HCT116 (cell line): Measurements from ENCODE around the gene S100A1. TPM values are rescaled to one million over a fixed set of nuclear protein-coding genes. Genes with fewer than 3 reads are reported as not detected.

ENCODE experiments used
- ATAC-seq: fragments of 200-7000 bp; cut with Tn5 transposase; 2 replicates; pipeline ENCODE4 v1.9.1; 2020; ENCODE audit warnings: mild to moderate bottlenecking, moderate library complexity
- BruUV-seq: library from RNA; stranded (reverse); fragments of 400-500 nt; replicated peaks from 2 replicates; lab custom pipeline; 2021; lab: Mats Ljungman, UMichigan
- CTCF ChIA-PET: fragments of 300-600 bp; sonication (Branson Sonifier 250); formaldehyde crosslinking; loops from one replicate; lab custom pipeline; 2021; ENCODE audit warnings: antibody characterized with exemption; lab: Charles Lee
- POLR2A ChIA-PET: fragments of 300-600, 350-600 bp; sonication (Branson Sonifier 250); formaldehyde crosslinking; loops from one replicate; lab custom pipeline; 2021; ENCODE audit warnings: antibody characterized with exemption; lab: Charles Lee
- RAD21 ChIA-PET, 2 experiments: fragments of 300-600 bp; sonication (Branson Sonifier 250); formaldehyde crosslinking; loops; one replicate each; lab custom pipeline; 2023; ENCODE audit warnings: low total read pairs in 2 of 2; ENCODE audit not compliant: uncharacterized antibody in 2 of 2, unreplicated experiment in 2 of 2, low non-redundant PET in 1 of 2; lab: Charles Lee
- DNase-seq: peaks from one replicate; pipeline ENCODE4 v3.0.0-alpha.2; 2010; ENCODE audit warnings: low read depth, low spot score
- H2AFZ ChIP-seq: fragments of 200-600 bp; shearing (Covaris generic), sonication (generic); 2 replicates; pipeline ENCODE4 v1.6.1; 2017; ENCODE audit warnings: low read depth, mixed run types, mixed read lengths, antibody characterized with exemption, low read length; ENCODE audit not compliant: poor library complexity, severe bottlenecking
- H3K27ac ChIP-seq: 2 replicates; pipeline ENCODE4 v1.5.1; 2012; ENCODE audit warnings: low read depth, low read length
- H3K27me3 ChIP-seq: fragments of 200-600 bp; sonication (generic); 2 replicates; pipeline ENCODE4 v1.6.1; 2016; ENCODE audit warnings: mixed run types, low read length, mixed read lengths; ENCODE audit not compliant: insufficient read depth
- H3K36me3 ChIP-seq, 2 experiments: fragments of 200-500 bp in 1 of 2; fragments of 200-600 bp in 1 of 2; sonication (Bioruptor generic) in 1 of 2; sonication (generic) in 1 of 2; 2 replicates each; pipeline versions ENCODE4 v1.5.1 to v1.6.1; 2014 to 2016; ENCODE audit warnings: low read length in 2 of 2, inconsistent platforms in 1 of 2, mixed read lengths in 1 of 2, mixed run types in 1 of 2; ENCODE audit not compliant: insufficient read depth in 2 of 2, control insufficient read depth in 1 of 2
- H3K4me1 ChIP-seq, 2 experiments: fragments of 200-600 bp in 1 of 2; sonication (generic) in 1 of 2; 2 replicates each; pipeline versions ENCODE4 v1.5.1 to v1.6.1; 2012 to 2017; ENCODE audit warnings: low read length in 2 of 2, inconsistent platforms in 1 of 2, mild to moderate bottlenecking in 1 of 2, mixed read lengths in 1 of 2, mixed run types in 1 of 2, moderate library complexity in 1 of 2; ENCODE audit not compliant: insufficient read depth in 2 of 2, control insufficient read depth in 1 of 2
- H3K4me2 ChIP-seq: fragments of 200-600 bp; sonication (generic); 2 replicates; pipeline ENCODE4 v1.6.1; 2017; ENCODE audit warnings: mixed run types, low read length, mixed read lengths
- H3K4me3 ChIP-seq, 2 experiments: fragments of 200-600 bp in 1 of 2; sonication (generic) in 1 of 2; replicated peaks in 1 of 2; 2 replicates each; pipeline ENCODE4 v1.5.1; 2011 to 2016; ENCODE audit warnings: low read length in 2 of 2, control low read depth in 1 of 2, low read depth in 1 of 2, mild to moderate bottlenecking in 1 of 2, mixed read lengths in 1 of 2, mixed run types in 1 of 2
- H3K79me2 ChIP-seq: fragments of 200-600 bp; sonication (generic); 2 replicates; pipeline ENCODE4 v1.6.1; 2017; ENCODE audit warnings: mild to moderate bottlenecking, mixed run types, low read length, moderate library complexity, mixed read lengths; ENCODE audit not compliant: insufficient read depth
- H3K9ac ChIP-seq: fragments of 200-600 bp; sonication (generic); 2 replicates; pipeline ENCODE4 v1.6.1; 2016; ENCODE audit warnings: low read length, mixed read lengths
- H3K9me2 ChIP-seq: fragments of 200-600 bp; sonication (generic), shearing (Covaris generic); 2 replicates; pipeline ENCODE4 v1.6.1; 2017; ENCODE audit warnings: mixed run types, mild to moderate bottlenecking, moderate library complexity; ENCODE audit not compliant: insufficient read depth
- H3K9me3 ChIP-seq, 2 experiments: fragments of 200-500 bp in 1 of 2; fragments of 200-600 bp in 1 of 2; sonication (Bioruptor generic) in 1 of 2; sonication (generic) in 1 of 2; 2 replicates each; pipeline ENCODE4 v1.6.1; 2014 to 2017; ENCODE audit warnings: low read length in 2 of 2, mixed read lengths in 2 of 2, inconsistent platforms in 1 of 2, low read depth in 1 of 2, mild to moderate bottlenecking in 1 of 2, mixed run types in 1 of 2, moderate library complexity in 1 of 2; ENCODE audit not compliant: control insufficient read depth in 1 of 2, insufficient read depth in 1 of 2
- H4K20me1 ChIP-seq: fragments of 200-600 bp; sonication (generic), shearing (Covaris generic); 2 replicates; pipeline ENCODE4 v1.6.1; 2017; ENCODE audit warnings: mixed run types, mild to moderate bottlenecking, moderate library complexity; ENCODE audit not compliant: insufficient read depth
- CBX3 ChIP-seq: IDR thresholded peaks from 2 replicates; pipeline ENCODE4 v1.6.1; 2012; ENCODE audit warnings: low read depth
- POLR2AphosphoS5 ChIP-seq: IDR thresholded peaks from 2 replicates; pipeline ENCODE4 v1.6.1; 2011; ENCODE audit warnings: mild to moderate bottlenecking, low read depth, low read length, moderate library complexity
- intact Hi-C: fragments of 100-400 bp; cut with micrococcal nuclease; formaldehyde crosslinking; loops from 2 replicates; pipeline ENCODE4 v1.10.0; 2022
- total RNA-seq: library from RNA; stranded (reverse); gene quantifications from one replicate; pipeline ENCODE4 v1.2.1, GENCODE V29; 2021; ENCODE audit not compliant: unreplicated experiment
- TF ChIP-seq, protein P1 (sequence below): IDR thresholded peaks from 2 replicates; pipeline ENCODE4 v1.6.1; 2012; ENCODE audit warnings: low read depth
- TF ChIP-seq, protein P2 (sequence below): IDR thresholded peaks from 2 replicates; pipeline ENCODE4 v1.6.1; 2012

S100A1 gene
- total RNA-seq, 1 experiment from 2014 or later = 0.30 TPM

GRCh38 chr1:153610811-153611301 is 17.4 kb upstream of the S100A1 start (continued):
- TF ChIP-seq, protein P1, sequence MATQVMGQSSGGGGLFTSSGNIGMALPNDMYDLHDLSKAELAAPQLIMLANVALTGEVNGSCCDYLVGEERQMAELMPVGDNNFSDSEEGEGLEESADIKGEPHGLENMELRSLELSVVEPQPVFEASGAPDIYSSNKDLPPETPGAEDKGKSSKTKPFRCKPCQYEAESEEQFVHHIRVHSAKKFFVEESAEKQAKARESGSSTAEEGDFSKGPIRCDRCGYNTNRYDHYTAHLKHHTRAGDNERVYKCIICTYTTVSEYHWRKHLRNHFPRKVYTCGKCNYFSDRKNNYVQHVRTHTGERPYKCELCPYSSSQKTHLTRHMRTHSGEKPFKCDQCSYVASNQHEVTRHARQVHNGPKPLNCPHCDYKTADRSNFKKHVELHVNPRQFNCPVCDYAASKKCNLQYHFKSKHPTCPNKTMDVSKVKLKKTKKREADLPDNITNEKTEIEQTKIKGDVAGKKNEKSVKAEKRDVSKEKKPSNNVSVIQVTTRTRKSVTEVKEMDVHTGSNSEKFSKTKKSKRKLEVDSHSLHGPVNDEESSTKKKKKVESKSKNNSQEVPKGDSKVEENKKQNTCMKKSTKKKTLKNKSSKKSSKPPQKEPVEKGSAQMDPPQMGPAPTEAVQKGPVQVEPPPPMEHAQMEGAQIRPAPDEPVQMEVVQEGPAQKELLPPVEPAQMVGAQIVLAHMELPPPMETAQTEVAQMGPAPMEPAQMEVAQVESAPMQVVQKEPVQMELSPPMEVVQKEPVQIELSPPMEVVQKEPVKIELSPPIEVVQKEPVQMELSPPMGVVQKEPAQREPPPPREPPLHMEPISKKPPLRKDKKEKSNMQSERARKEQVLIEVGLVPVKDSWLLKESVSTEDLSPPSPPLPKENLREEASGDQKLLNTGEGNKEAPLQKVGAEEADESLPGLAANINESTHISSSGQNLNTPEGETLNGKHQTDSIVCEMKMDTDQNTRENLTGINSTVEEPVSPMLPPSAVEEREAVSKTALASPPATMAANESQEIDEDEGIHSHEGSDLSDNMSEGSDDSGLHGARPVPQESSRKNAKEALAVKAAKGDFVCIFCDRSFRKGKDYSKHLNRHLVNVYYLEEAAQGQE = no peak
- no peak for TF ChIP-seq CBX3

DNA sequence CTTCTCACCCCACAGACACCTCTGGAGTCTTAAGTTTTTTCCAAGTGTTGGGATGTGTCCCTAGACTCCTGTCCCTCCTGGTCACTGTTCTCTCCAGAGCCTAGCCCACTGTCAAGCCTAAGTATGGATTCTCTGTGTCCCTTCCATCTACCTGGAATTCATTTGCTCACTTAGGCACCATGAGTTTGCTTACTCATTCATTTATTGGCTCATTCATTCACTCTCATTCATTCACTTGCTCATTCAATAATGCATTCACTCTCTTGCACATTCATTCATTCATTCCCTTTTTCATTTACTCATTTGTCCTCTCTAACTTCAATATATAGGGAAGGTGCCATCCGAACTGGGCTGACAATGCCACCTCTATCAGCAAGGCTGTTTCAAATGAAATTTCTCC is 16.9 kb upstream of the S100A1 start:
- ChIA-PET CTCF (interaction anchor here (1.3 kb wide), 1 partner anchor 100 kb away, joined by 8 read pairs; no protein-coding TSS in a partner anchor), RAD21 (interaction anchor here in 1 of 2 experiments (0.7 kb wide), 1 partner anchor 95 kb away, joined by 3 read pairs; no protein-coding TSS in a partner anchor), POLR2A (interaction anchor here (2.0 to 9.1 kb wide), 5 partner anchors 15 to 77 kb away, joined by 14 to 172 read pairs (median 31); partner anchors contain the start of genes CHTOP, S100A1, S100A13 and S100A6)
- TF ChIP-seq, protein P2, sequence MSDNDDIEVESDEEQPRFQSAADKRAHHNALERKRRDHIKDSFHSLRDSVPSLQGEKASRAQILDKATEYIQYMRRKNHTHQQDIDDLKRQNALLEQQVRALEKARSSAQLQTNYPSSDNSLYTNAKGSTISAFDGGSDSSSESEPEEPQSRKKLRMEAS = no peak
- TF ChIP-seq POLR2AphosphoS5 = 0 out of 2 replicates have a peak, but pooled peaks have one; percentile 13
- Histone ChIP-seq H3K9me3 (no peaks in the 10 kb centered on the region), H3K4me3 (peak overlapping the region; percentile 88 to 92), H4K20me1 (no peaks in the 10 kb centered on the region), H3K27ac (peak overlapping the region; percentile 72), H2AFZ (no peak overlapping the region), H3K4me2 (peak overlapping the region; percentile 88), H3K9me2 (no peaks in the 10 kb centered on the region), H3K4me1 (peaks cover 62 to 88% of the 10 kb centered on the region in 2 experiments), H3K79me2 (peaks cover 78% of the 10 kb centered on the region), H3K36me3 (peaks cover 3 to 14% of the 10 kb centered on the region in 2 experiments; a peak in 3 of 4 replicates), H3K9ac (peak overlapping the region; percentile 93), H3K27me3 (no peaks in the 10 kb centered on the region)
- no peak for DNase-seq
- BruUV-seq = TSS peak; percentile 68
- intact Hi-C loops = loop anchor here (5.0 kb wide), 1 partner anchor 79 kb away; no protein-coding TSS in a partner anchor
- ATAC-seq = no peak
